ENCODE data around the gene CC2D1A.
A peak's percentile ranks its signal among the peaks of the same experiment; 100 is the strongest.

Gene CC2D1A

DNA sequence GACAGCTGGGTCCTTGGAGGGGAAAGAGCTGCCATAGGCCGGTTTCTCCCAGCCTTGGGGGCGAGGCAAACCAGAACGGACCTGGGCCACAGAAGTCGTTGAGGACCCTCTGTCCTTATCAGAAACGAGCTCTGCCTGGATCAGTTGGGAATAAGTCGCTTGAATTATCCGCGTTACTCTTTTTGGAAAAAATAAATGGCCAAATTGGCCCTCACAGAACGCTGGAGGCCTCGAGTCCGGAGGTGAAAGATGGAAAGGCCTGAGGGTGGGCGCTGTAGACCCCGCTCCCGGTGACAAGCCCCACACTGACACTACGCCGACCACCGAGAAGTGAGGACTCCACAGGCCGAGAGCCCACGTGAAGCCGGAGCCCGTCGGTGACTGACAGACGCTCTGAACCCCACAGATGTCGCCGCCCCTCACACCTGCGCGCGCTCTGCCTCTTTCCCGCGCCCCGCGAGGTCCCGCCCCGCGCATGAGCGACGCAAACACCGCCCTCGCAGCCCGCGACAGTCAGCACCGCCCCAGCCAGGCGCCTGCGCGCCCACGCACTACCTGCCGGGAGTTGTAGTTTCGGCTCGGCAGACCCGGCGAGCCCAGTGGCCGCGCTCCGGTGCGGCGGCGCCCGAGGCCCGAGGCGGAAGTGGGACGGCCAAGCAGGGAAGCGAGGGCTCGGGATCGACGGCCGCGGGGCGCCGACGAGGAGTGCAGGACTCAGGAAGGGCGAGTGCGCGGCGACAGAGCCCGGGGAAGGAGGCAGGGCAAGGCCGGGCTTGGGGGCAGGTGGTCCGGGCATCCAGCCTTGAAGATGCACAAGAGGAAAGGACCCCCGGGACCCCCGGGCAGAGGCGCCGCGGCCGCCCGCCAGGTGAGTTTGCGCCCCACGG, at the start of gene CC2D1A, which contains the start of gene BRME1:
Gene CC2D1A (plus strand): TSS at position 568 of the 887 bp plus-strand sequence. CDS start 241 bp downstream, at position 809.
Gene BRME1 (minus strand): TSS at position 484 of the 887 bp plus-strand sequence. CDS start 1,225 bp downstream, outside the sequence.
- DNase-seq = peak; percentile 43 to 75

DNA sequence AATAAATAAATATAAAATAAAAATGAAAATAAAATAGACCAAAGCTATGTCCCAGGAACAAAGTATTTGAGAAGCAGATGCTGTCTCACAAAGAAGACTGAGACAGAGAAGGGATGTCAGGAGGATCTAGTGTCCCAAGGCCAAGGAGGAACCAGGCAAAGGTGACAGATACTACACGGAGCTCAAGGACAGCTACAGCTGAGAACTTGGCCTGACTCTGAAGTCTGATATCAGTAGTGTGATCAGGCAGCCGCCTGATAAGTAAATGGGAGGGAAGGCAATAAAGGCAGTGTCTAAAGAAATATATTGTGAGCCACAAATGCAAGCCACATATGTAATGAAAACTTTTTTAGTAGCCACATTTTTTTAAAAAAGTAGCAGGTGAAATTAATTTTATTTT, 49.5 kb upstream of the CC2D1A start:
- DNase-seq = no peak

DNA sequence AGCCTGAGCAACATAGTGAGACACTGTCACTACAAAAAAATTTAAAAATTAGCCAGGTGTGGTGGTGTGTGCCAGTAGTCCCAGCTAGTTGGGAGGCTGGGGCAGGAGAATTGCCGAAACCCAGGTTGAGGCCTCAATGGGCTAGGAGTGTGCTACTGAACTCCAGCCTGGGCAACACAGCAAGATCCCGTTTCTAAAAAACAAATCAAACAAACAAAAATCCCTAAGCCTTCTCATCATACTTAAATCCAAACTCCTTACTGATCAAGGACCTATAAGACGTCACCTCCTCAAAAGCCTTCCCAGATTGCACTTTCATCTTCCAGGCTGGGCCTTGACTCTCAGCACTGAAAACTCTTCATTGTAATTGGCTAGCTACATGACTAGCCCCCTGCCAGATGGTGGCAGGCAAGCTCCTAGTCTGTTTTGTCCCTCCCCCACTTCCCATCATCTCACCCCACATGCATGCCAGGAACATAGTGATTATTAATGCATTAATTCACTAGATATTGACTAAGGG, 46.6 kb upstream of the CC2D1A start:
- no peak for DNase-seq

- DNase-seq = no peak
Measured at GRCh38 chr19:13860679-13861391, 45.2 kb upstream of the CC2D1A start.

DNA sequence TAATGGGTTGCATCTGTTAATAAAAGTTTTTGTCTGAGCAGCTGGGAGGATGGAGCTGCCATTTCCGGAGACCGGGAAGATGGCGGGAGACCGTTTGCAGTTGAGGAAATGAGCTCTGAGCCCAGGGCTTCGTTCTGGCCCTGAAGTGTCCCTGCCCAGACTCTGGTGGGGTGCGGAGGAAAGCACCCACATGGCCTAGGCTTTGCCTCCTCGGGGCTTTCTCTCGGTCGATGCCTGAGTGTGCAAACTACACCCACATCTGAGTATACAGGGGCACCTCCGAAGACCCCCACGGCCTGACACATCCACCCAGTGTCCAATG, 44.6 kb upstream of the CC2D1A start:
- no peak for DNase-seq

DNA sequence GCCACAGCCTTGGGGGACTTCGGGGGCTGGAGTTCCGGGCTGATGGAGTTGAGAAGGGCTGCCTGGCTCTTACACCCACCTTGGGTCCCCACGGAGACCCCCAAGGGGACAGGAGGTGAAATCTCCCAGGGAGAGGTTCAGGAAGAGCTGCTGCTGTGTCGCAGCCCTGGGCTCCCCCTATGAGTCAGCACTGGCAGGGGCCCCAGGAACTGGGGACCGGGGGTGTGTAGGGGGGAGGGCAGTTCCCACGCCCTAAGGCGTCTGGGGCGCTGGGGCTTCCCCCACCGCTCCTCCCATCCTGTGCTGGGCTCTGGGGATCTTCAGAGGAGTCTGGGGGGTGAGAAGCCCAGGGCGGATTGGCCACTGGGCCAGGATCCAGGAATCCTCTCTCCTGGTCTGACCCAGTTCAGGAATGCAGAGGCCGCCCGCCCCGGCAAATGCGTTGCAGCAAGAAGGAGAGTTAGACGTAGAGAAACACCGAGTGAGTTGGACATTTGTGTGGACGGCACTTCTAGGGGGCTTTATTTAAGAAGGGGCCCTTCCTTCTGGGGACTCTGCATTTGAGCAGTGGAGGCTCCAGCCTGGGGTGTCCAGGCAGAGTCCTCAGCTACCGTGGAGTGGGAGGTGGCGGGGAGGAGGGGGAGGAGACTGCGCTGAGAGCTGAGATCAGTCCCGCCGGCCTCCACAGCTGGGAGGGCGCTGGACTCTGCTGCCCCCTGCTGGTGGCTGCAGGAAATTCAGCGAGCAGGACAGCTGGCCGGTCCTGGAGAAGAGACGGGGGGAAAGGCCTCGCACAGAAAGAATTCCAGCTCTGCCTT, 44.1 kb upstream of the CC2D1A start:
- DNase-seq = peak; percentile 75 to 86

DNA sequence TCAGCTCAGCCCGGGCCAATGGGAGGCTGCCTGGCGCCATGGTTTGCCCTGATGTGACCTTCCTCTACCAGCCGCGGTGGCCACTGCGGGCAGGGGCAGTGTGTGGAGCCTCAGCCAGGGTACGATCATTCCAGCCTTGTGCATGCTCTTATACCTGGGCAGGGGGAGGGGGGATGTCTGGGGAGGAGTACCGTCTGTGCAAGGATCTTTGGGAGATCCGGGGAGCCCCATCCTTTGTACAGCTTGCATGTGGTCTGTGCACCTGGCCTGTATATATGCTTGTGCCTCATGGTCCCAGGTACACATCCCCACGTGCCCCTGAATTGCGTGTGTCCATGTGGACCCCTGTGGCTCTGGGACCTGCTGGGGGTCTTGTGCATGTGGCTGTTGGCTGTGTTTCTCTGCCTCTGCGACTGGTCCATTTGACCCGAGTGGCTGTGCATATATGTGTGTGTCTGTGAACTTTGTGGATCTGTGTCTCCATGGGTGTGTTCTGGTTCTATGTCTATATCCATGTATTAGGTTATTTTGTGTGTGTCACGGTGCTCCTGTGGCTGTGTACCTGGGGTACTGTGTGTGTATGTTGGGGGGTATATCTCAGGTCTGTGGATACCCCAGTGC, 41.8 kb upstream of the CC2D1A start:
- DNase-seq = no peak

DNA sequence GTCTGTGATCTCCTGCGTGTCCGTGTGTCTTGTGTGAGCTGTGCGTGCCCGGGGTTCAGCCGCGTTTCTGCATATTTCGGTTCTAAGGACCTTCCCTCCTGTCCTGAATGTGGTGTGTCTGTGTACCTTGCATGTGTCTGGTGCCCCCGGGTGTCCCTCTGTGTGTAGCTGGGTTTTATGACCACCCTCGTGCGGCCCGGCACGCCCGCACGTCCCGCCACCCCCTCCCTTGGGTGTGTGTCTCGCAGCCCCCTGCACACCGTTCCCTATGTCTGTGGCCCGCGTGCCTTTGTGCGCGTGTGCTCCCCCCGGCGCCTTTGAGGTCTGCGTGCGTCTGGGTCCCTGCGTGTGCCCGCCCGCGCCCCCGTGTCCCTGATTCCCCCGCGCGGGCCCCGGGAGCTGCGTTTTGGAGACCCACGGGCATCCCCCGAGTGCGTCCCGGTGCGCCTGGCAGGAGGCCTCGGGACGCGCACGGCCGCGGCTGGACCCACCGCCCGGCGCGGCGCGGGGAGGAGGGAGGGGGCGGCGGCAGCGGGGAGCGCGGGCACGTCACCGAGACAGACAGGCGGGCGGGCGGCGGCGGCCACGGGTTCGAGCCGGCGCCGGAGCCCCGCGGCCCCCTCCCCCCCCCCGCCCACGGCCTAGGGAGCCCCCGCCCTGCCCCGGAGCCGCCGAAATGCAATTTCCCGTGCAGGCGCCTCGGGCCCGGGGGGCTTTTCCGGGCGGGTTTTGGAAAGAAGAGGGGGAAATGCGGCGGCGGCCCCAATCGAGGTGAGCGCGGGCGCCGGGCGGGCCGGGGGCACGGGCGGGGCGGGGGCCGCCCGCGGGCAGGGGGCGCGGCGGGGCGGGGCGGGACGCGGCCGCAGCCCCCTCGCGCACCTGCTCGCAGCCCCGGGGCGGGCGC, 41.1 kb upstream of the CC2D1A start:
- no peak for DNase-seq

- DNase-seq = no peak
Measured at GRCh38 chr19:13865571-13866462, 40.2 kb upstream of the CC2D1A start.

DNA sequence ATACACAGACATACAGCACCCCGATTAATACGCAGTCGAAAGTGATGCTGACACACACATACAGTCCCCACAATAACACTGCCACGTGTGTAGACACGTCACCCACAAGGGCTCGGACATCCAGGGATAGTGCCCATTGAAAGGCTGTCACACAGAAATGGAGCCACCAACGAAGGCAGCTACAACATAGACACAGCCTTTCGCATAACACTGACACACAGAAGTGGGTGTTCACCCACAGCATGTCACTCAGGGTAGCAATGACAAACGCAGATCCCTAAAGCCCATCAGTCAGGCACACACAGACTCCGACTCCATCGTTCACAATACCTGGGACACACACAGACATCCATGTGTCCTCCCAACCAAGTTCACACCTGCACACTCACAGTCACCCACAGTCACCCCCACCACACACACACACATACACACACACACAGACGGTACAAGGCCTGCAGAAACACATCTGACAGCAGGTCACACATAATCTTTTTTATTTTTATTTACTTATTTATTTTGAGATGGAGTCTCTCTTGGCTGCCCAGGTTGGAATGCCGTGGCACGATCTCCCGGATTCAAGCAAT, 39.4 kb upstream of the CC2D1A start:
- DNase-seq = no peak

GRCh38 chr19:13868663-13869062, 37.3 kb upstream of the CC2D1A start:
- no peak for DNase-seq

- no peak for DNase-seq
Measured at GRCh38 chr19:13869281-13869680, 36.7 kb upstream of the CC2D1A start.

GRCh38 chr19:13870873-13871272, 35.1 kb upstream of the CC2D1A start:
- no peak for DNase-seq

DNA sequence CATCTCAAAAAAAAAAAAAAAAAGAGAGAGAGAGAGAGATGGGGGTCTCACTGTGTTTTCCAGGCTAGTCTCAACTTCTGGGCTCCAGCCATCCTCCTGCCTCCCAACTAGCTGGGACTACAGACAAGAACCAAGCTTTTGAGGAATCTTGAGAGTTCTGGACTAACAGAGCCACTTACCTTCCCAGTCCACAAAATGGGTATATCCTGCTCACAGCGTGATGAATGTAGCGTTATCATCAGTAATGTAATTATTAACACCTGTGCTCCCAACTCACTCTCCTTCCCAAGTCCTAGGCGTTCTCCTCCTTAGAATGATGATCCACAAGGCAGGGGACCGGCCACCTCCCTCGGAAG, 33.7 kb upstream of the CC2D1A start:
- DNase-seq = no peak

GRCh38 chr19:13872695-13873389, 33.2 kb upstream of the CC2D1A start:
- no peak for DNase-seq

DNA sequence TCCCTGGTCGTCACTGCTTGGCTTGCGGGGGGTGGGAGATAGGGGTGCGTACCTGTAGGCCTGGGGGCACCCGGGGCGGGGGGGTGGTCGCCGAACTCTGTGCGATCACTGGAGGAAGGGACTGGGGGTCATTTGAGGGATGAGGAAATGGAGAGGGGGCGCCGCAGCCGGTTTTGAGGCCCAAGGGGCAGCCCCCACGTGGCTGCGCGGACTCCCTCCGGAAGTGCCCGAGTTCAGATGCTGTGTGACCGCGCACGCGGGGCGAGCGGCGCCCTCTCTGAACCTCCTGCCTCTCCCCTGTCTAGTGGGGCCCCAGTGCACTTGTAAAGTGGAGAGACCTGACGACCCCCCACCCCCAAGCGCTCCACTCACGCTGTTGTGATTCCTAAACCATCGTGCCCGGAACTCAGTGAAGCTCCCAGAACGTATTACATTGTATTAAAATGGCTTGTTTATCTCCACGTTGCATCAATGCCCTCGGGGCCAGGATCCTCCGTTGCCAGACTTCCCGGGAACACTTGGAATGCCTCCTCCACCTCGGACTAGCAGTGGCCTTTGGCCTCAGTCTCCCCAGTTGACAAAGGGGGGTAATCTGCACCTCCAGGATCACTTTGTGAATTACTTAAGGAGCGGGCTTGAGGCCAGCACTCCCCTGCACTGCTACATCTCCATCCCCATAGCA, 32.0 kb upstream of the CC2D1A start:
- DNase-seq = no peak

DNA sequence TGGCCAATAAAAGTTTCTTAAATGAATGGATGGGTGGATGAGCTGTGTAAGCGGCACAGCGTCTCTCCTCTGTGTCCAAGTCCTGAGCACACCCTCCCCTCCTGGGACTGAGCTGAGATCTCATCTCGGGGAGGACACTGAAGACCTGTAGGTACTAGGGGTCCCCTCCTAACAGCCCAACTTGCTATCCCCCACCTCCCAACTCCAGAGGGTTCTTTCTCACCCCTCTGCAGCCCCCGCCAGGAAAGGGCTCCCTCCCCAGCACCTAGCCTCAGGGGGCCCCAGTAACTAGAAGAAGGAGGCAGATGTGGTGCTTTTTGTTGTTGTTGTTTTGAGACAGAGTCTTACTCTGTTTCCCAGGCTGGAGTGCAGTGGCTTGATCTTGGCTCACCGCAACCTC, 30.2 kb upstream of the CC2D1A start:
- DNase-seq = no peak

- DNase-seq = no peak
Measured at GRCh38 chr19:13876834-13877233, 29.2 kb upstream of the CC2D1A start, which contains the start of gene NANOS3. Gene NANOS3, plus strand, starts transcription at chr19:13877134. Its CDS starts 115 bp downstream, at chr19:13877249.

DNA sequence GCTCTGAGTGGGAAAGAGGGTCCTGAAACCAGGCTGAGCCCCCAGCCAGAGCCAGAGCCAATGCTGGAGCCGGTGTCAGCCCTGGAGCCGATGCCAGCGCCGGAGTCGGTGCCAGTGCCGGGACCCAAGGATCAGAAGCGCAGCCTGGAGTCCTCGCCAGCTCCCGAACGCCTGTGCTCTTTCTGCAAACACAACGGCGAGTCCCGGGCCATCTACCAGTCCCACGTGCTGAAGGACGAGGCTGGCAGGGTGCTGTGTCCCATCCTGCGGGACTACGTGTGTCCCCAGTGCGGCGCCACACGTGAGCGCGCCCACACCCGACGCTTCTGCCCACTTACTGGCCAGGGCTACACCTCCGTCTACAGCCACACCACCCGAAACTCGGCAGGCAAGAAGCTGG, 28.7 kb upstream of the CC2D1A start:
- no peak for DNase-seq

Measured in SW 1271 (cell line).